Ureter (tissue), 1 donor: ENCODE results near the gene SND1. TPM values are rescaled to one million over a fixed set of nuclear protein-coding genes. Genes with fewer than 3 reads are reported as not detected.
"Not testable (repeated sequence)": the region's sequence is repeated elsewhere in the genome, so short reads cannot be mapped to it uniquely, and the experiment has no call there.

ENCODE experiments used
- DNase-seq: peaks from one replicate; pipeline ENCODE4 v3.0.0-alpha.2; 2020; ENCODE audit warnings: low spot score
- total RNA-seq: library from RNA; stranded (reverse); gene quantifications from one replicate; pipeline ENCODE4 v1.2.4, GENCODE V29; 2023
- donor health status: DM: yes; HTN: yes; CAD: no.

Gene SND1
- total RNA-seq, 1 donor from 2014 or later = 208 TPM

DNA sequence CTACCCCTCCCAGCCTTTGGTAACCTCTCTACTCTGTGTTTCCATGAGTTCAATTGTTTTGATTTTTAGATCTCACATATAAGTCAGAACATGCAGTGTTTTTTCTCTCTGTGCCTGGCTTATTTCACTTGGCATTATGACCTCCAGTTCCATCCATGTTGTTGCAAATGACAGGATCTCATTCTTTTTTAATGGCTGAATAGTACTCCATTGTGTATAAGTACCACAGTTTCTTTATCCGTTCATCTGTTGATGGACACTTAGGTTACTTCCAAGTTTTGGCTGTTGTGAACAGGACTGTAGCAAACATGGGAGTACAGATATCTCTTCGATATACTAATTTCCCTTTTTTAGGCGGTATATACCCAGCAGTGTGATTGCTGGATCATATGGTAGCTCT is 237.7 kb downstream of the SND1 start:
- DNase-seq = no peak

DNA sequence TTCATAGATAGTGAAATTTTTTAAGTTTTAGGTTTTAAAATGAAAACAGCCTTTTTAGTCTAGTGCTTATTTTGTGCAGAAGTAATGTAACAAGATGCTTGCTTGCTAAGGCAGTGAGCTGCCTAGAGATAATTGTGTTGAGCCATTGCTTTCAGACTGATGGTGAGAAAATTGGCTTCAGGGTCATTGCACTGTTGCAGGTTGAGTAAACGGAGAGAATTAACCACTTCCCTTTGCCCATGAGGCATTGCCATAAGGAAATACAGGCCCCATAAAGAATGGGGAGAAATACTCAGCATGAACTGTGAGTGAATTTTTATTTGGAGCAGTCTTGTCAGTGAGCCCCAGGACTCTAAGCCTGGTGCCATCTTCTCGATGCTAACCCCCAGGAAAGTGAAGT is 238.7 kb downstream of the SND1 start:
- DNase-seq = no peak

DNA sequence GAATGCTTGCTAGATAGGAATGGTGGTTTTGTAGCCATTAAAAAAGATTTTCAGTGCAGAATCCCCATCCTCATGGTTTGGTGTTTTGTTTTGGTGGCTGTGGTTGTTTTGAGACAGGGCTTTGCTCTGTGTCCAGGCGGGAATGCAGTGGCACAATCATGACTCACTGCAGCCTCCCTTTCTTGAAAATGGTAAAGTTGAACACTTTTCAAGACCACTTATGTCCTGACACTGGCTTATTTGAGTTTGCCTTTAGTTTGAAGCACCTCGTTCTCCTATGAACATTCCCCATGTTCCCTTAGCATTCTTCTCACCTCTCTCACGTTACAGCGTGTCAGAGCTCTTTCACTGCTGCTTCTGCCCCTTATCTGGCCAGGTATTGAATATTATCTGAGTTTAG is 239.2 kb downstream of the SND1 start:
- no peak for DNase-seq

DNA sequence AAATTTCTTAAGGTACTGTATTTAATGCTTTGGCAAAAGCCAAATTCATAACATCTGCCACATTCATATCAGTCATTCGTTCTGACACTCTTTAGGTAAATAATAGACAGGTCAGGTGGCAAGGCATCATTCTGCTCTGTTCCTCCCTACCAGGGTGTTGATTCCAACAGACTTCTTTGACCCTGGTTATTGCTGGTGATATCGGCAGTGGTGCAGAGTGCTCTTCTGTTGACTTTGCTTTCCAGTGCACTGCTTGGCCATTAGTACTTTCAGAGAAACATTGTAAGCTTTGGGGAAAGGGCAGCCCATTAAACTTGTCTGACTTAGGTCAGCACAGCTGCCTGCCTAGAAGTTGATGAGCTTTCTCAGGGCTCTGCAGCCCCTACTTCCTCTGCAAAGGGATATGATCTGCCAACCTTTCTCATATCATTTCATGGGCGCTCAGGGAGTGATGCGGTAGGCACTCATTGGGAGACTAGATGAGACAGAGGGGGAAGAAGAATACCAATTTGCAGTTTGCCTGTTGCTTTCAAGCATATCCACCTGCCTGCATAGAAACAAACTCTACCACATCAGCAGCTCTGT is 240.0 kb downstream of the SND1 start:
- no peak for DNase-seq

DNA sequence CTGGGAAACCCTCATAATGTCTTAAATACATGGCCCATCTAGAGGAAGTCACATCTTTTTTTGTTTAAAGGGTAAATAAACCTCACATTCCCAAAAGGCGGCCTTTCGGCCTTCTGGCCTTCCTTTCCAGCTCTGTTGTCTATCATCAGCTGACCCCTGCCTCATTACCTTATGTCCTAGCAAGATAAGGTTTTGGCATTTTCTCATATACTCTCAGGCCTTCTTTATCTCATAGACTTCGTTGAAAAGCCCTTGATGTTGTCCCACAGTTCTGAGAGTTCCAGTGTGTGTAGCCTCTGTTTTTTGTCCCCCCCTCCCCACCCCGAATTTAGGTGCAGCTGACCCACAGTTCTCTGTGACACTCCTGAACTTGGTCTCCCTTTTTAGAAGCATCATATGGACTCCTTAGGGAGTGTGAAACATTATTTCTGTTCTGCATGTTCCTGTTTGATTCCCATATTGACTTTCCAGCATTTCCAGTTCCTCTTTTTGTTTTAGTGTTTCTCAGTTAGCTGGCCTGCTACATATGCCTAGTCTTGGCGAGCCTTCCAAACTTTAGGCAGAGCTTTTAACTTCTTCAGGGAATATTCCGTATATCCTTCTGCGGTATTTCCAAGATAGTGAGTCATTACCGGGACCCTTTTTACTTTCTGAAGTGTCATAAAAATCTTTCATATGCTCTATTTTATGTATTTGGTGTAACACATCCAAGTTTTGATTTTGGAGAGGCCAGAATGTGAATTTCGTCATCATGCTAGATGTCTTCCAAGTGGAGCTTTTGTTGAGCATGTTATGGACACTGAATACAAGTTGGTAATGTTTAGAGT is 240.7 kb downstream of the SND1 start:
- no peak for DNase-seq

DNA sequence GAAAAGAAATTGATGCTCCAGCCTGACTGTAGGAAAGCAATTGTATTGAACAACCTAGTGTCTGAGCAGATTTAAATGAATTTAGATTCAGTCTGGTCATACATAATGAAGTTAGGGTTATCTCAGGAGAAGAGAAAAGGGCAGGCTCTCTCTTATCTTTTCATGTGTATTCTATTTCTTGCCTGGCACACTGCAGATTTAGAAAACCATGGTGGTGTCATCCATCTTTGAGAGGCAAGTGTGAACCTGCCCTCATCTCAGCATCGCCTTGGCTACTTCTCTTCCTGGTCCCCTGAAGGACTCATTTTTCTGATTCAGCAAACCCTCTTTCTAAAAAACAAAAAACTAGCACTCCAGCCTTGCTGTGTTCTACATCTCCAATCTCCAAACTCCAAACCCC is 241.6 kb downstream of the SND1 start:
- no peak for DNase-seq

DNA sequence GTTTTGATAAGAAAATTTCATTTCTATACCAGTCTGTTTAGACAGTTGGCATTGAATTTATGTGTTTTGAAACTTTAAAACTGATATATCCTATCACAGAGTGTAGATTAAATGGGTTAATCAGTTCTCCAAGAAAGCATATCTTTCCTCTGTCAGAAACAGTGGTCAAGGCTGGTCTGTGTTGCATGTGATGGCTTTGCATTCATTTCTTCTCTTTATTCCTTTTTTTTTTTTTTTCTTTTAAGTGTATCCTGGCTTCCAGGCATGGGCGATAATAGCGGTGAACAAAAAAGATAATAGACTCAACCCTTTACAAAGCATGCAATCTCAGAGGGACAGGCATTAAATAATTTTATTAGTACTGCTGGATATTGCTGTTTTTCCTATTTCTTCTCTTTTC is 242.6 kb downstream of the SND1 start:
- DNase-seq = no peak

DNA sequence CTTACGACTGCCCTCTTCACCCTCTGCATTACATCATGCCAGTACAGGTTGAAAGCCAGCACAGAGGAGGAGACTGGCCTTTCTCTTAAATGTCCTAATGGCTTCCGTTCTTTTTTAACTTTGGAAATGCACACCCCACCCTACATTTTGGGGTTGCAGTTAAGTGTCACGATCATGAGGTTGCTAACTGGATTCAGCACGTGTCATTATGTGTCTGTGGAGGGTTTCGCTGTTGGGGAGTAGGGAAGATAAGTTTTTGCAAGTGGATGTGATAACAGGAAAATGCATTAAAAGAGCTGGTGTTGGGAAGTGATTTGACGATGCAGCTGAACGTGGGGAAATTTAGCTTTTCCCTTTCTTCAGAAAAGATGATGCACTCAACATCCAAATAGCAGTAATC is 243.4 kb downstream of the SND1 start:
- no peak for DNase-seq

DNA sequence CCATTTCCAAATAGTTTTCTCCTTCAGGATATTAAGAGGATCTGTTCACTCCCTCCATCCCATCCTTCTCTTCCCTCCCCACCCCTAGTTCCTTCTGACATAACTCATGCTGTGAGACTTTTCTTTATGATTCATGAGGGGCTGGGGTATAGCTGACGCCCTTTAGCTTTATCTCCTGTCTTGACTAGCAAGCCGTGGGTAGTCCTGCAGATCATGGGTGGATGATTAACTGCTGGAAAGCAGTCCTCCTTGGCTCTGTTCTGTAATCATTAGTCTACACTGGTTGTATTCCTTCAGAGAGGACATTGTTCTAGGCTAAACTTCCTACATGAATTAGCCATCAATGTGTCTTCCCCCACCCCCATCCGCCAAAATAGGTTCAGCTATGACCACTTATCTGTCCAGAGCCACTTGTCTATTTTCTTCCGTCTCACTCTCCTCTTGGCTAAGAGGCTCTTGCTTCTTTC is 243.9 kb downstream of the SND1 start:
- no peak for DNase-seq

DNA sequence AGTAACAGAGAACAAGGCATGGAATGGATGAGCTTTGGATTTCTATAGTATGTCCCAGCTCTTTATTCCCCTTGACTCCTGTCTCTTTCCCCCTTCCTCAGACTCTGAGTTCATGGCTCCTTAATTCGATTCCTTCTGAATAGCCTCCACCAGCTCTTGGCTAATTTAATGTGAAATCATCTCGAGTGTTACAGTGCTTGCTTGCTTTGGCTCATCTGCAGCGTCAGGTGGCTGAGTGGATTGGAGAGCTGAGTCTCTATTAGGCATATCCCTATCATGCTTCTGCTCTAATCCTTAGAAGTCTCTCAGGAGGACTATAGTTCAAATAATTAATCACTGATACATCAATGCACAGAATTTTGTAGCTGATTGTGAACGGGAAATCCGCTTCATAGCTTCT is 244.7 kb downstream of the SND1 start:
- no peak for DNase-seq

DNA sequence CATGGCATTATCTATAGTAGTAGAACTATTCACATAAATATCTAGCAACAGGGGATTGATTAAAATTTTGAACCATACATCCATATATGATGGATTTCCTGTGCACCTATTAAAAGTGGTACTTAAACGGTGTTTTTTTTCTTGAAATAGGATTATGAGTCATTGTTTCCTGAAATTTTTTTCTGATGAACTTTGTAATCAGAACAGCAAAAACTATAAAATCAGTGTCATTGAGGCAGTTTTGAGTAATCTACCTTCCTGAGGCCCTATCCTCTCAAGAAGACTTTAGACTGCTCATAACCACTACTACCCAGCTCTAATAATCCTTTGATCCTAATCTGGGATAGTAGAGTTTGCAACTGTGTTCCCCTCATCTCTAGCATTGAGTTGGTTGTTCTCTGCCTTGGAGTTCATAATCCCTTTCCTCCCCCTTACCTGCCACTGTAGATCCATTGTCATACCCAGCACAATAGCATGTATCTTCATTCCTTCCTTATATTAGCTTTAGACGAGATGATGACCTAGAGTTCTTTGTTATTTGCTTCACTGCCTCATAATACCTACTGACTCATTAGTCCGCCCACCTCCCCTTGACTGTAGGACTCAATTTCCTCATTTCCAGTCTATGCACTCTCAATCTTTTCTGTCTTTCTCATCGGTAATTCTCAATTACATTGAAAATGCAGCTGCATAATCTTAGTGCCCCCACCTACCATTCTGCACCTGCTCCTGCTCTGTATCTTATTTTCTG is 245.9 kb downstream of the SND1 start:
- no peak for DNase-seq

DNA sequence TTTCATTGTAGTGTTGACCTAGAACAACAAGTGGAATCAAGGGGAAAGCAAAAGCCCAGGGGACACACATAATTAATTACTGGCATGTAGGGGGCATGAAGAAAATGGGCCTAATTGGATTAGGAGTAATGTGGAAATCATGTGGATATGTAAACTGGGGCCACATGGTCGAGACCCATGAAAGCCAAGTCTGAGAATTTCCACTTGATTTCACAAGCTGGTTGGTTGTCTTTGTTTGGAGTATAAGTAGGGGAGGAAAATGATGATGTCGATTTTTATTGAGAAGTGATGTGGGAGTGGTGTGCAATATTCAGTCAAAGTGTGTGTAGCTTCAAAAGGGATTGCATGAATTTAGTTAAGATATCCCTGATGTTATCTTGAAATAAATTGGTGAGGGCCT is 247.4 kb downstream of the SND1 start:
- DNase-seq = no peak

DNA sequence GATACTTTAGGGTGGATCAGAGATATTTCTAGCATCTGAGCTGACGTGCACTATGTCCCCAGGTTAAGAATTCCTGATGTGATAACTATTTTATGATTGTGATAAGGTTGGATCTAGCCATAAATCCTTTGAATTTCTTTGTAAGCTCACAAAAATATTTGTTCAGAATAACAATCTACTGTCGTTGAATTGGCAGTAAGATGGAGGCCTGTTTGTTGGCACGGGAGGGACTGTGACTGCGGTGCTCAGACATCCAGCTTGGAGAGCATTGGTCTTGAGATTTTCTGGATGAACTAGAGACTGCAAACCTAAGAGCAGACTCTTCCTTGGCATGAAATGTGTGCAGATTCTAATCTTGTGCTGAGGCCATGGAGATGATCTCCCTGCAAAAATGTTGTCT is 248.1 kb downstream of the SND1 start:
- DNase-seq = no peak

DNA sequence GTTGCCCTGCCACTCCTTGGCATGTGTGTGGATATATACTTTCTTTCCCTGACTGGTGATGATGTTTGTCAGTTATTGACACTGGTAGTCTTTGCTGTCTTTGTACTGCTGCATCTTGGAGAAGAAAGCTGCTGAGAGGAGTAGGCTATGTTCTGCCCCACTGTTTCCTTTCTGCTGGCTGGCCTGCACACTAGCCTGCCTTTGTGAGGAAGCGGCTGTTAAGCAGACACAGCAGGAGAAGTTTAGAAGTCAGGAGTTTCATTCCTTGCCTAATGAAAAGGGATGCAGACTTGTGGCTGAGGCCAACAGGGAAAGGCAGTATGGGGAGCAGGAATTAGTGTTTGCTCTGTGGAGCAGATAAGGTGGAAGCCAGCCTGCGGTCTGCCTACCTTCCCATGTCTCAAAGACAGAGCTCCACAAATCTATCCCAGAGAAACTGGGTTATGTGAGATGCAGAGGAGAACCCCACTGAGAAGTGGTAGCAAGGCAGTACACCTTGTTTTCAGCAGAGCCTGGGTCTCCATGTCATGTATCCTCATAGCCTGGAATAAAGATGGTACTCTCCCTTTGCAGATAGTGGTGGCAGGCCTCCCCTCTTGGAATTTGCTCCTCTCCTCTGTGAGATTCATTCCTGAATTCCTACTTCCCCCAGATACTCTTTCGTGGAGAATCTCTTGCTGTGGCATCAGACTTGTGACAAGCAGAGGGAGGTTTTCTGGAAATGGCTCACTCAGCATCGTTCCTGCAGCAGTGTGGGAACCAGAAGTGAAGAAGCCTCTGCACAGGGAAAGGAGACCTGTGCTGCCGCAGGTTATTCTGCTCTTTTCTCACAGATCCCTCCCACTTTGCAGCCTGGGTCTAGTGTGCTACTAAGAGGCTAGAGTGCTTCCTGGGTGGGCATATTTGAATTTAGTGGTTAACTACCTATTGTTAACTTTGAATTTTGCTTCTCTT is 249.0 kb downstream of the SND1 start:
- no peak for DNase-seq

DNA sequence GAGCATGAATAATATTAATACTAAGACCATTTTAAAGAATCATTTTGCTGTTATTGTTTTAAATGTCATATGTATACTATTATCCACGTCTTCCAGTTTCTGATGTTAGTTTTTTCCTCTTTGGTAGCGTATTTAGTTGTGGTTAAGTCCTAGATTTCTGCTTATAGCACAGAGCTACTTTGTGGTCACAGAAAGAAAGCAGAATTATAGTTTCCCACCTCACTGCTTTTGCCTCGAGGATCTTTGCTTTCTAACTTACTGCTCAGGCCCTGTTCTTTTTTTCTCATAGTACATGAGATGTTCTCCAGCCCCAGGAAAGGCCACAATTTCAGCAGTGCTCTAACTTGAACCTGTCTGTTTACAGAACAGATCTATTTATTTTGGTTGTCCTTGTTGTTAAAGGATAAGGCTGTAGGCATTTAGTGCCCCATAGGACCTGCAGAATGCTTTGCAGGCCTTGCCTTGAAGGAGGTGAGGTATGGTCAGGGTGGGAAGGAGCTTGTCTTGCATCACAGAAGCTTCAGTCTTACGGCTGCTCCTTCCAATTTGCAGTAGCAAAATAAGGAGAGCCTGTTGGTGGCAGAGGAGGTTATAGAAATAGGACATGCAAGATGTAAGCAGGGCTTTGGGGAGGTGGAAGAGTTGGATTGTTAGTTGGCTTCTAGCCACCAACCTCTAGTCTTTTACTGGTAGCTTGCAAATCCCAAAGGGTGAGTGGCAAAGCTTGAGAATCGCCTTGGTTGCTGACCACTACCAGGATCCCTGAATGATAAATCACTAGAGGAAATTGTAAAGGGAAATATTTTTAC is 250.1 kb downstream of the SND1 start:
- no peak for DNase-seq

DNA sequence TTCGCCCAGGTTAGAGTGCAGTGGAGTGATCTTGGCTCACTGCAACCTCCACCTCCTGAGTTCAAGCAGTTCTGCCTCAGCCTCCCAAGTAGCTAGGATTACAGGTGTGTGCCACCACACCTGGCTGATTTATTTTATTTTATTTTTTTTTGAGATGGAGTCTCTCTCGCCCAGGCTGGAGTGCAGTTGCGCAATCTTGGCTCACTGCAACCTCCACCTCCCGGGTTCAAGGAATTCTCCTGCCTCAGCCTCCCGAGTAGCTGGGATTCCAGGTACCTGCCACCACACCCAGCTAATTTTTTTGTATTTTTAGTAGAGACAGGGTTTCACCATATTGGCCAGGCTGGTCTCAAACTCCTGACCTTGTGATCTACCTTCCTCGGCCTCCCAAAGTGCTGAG is 250.8 kb downstream of the SND1 start:
- DNase-seq = not testable (repeated sequence)

DNA sequence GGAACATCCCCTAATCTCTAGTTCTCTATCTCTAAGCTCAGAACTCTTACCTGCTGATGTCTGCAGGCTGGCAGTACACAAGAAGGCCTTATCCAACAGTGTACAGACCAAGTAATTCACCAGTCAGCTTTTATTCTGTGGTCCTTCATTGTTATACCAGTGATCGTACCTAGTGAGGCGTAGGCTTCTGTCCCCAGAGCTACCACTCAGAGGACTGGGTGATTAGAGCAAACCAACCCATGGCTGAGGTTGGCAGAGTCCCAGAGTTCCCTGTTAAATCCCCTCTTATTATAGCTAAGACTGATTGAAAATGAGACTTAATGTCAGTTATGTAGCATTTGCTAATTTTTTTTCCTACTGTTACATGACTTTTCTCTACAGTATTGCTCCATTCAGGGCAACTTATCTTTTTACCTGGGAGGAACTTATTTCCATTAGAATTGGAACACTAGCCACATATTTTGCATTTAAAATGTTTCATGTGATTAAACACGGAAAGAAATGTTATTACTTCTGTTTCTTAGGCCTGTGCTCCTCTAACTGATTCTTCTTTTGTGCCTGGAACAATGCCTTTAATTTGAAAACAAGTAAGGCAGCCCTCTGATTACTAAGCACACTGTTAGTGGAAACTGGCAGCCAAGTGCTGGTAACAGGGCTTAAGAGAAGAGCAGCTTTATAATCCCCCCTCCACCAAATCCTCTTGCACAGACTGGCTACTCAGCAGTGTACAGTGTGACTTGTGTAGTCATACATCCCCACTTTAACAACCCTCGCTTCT is 252.1 kb downstream of the SND1 start:
- DNase-seq = no peak

DNA sequence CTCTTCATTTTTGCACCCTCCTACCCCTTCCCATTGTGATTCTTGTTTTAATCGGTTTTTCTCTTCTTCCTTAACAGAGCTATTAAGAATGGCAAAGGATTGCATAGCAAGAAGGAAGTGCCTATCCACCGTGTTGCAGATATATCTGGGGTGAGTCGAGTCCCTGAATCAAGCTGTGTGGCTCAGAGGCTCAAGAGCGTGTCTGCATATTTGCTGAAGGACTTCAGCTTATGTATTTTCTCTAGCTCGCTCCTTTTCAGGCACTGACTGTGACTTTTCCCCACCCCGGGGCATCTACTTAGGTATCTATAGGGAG is 252.6 kb downstream of the SND1 start:
- no peak for DNase-seq

DNA sequence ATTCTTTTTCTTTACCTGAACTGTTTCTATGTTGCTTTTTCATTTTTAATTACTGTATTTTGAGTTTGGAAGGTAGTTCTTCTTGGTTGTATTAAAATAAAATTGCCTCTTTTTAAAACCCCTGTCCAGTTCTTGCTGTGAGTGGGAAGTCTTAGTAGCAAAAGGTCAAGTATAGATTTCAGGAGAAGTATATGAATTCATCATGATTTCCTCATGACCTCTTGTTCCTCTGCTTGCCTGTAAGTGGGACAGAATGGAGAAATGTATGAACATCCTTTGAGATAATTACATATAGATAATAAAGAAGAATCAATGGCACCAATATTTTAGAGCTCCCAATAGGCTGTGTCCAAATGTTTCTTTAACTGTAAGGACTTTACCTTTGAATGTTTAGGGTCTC is 253.0 kb downstream of the SND1 start:
- no peak for DNase-seq
